Measurements from ENCODE around the gene GALNTL6.
"Not testable (repeated sequence)": the region's sequence is repeated elsewhere in the genome, so short reads cannot be mapped to it uniquely, and the experiment has no call there.

The GALNTL6 gene

DNA sequence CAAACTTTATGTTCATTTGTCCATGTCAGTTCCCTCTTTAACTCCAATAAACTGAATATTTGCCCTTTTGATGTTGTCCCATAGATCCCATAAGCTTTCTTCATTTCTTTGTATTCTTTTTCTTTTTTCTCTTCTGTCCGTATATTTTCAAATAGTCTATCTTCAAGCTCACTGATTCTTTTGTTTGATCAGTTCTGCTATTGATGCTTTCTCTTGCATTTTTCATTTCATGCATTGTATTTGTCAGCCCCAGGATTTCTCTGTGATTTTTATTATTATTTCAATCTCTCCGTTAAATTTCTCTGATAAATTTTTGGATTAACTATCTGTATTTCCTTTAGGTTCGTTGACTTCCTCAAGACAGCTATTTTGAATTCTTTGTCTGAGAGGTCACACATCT, 1082.5 kb downstream of the GALNTL6 start:
- DNase-seq: no peak

GRCh38 chr4:172897046-172897445, 1083.8 kb downstream of the GALNTL6 start:
- no peak for DNase-seq

DNA sequence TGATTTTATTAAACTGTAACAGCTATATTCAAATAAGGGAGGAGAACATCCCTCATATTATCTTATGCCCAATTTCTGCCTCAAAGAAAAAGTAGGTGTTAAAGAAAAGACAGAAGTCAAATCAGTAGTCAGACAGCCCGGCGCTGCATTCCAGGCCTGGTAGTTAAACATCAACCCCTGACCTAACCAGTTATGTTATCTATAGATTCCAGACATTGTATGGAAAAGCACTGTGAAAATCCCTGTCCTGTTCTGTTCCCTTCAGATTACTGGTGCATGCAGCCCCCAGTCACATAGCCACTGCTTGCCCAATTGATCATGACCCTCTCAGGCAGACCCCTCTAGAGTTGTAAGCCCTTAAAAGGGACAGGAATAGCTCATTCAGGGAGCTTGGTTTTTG, 1085.5 kb downstream of the GALNTL6 start:
- no peak for DNase-seq

DNA sequence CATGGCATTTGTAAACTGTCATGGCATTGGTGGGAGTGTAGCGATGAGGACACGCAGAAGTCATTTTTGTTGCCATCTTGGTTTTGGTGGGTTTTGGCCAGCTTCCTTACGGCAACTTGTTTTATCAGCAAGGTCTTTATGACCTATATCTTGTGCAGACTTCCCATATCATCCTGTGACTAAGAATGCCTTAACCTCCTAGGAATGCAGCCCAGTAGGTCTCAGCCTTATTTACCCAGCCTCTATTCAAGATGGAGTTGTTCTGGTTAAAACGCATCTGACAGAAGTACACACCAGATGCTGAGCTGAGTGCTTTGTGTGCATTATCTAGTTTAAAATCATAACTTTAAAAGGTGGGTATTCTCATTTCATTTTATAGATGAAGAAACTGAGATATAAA, 1086.7 kb downstream of the GALNTL6 start:
- DNase-seq: no peak

DNA sequence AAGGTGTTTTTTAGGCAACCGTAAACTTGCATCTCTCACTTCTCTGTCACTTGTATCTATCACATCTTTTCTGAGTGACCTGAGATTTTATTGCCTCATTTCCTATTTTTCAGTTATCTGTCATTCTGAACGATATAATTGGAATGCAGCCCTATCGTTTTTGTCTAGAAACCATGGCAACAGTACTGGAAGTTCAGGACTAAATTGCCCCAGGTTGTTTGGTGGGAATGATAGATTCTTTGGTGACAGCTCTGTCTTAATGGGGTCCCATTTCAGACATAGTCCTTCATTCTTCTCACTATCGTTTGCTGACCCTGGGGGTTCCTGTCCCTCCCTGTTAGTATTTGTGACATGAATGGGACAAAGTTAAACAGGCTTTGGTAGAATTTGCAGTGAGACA, 1087.7 kb downstream of the GALNTL6 start:
- DNase-seq: no peak

- not testable (repeated sequence) for DNase-seq
Observed at GRCh38 chr4:172912468-172912867, 1099.3 kb downstream of the GALNTL6 start.

DNA sequence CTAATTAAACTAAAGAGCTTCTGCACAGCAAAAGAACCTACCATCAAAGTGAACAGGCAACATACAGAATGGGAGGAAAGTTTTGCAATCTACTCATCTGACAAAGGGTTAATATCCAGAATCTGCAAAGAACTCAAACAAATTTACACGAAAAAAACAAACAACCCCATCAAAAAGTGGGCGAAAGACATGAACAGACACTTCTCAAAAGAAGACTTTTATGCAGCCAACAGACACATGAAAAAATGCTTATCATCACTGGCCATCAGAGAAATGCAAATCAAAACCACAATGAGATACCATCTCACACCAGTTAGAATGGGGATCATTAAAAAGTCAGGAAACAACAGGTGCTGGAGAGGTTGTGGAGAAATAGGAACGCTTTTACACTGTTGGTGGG, 1104.2 kb downstream of the GALNTL6 start:
- not testable (repeated sequence) for DNase-seq

GRCh38 chr4:172919269-172919668, 1106.1 kb downstream of the GALNTL6 start:
- DNase-seq: no peak

DNA sequence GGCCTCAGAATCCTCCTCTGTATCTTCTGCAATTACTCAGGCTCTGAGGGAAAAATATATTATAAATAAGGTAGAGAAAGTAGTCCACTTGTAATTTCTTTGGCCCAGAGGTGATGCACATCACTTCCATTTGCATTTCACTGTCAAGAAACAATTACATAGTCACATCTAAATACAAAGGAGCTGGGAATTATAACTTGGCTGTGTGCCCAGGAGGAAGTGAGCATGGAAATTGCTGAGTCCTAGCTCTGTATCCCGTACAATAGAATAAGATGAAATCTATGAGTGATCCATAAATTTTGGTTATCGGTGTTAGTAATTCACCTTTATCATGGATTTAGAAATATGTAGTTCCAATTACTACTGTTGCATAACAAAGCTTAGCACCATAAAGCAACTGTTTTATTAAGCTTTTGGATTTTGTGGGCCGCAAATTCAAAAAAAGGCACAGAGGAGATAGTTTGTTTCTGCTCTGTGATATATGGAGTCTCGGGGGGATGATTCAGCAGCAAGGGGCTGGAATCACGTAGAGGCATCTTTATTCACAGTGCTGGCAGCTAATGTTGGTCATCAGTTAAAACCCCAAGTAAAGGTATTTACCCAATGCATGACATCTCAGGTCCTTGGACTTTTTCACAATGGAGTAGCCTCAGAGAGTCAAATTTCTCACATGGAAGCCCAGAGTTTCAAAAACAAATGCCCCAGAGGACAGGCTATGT, 1114.1 kb downstream of the GALNTL6 start:
- DNase-seq: no peak

- no peak for DNase-seq
Observed at GRCh38 chr4:172928347-172928746, 1115.1 kb downstream of the GALNTL6 start.

DNA sequence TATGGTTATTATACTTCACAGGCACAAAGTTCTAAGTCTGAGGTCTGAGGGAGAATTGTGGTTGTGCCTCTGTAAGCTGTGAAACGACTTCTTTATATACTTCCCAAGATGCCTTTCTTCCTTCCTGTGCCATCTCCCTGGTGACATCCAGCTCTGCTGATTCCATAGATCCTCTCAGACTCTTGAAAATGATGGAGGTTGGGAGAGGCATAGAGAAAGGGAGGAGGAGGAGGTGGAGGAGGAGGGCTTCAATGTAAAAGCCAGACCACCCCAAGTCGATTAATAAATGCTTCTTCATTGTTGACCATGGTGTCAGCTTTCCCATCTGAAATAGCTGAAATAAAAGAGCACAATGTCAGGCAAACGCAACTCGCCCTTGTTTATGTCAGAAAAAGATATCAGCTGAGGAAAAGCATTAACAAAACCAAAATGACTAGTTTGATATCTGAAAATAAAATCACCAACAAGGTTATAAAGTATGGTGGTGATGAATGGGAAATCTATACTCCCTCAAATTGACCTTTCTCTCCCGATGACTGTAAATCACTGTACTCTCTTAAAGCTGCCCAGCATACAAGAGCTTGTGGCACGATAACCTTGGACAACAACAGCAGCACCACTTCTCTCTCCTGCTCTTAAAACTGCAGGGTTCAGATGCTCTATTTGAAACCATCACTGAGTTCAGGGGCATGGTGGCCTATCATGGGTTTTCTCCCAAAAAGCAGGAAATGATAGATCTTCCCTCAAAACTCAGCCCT, 1125.0 kb downstream of the GALNTL6 start:
- DNase-seq: no peak

GRCh38 chr4:172938870-172939269, 1125.7 kb downstream of the GALNTL6 start:
- DNase-seq: no peak

- DNase-seq: no peak
Observed at GRCh38 chr4:172942840-172943239, 1129.6 kb downstream of the GALNTL6 start.

GRCh38 chr4:172945611-172946010, 1132.4 kb downstream of the GALNTL6 start:
- no peak for DNase-seq

- DNase-seq: no peak
Observed at GRCh38 chr4:172946503-172946902, 1133.3 kb downstream of the GALNTL6 start.

GRCh38 chr4:172947594-172947993, 1134.4 kb downstream of the GALNTL6 start:
- DNase-seq: no peak

DNA sequence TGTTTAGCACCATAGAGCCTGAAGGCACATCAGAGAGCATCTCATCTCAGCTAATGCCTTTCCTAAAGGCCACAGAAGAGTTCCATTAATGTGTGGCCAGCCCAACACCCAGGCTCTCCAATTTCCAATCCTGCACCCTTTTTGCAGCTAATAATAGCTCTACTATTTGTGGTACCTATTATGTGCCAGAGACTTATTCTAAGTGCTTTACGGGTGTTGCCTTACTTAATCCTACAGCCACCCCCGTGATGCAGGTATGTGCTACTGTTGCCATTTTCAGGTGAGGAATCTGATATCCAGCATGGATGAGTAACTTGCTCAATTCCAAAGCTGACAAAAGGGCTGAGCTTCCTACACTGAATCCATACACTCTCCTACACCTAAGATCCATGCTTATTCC, 1137.8 kb downstream of the GALNTL6 start:
- DNase-seq: no peak

DNA sequence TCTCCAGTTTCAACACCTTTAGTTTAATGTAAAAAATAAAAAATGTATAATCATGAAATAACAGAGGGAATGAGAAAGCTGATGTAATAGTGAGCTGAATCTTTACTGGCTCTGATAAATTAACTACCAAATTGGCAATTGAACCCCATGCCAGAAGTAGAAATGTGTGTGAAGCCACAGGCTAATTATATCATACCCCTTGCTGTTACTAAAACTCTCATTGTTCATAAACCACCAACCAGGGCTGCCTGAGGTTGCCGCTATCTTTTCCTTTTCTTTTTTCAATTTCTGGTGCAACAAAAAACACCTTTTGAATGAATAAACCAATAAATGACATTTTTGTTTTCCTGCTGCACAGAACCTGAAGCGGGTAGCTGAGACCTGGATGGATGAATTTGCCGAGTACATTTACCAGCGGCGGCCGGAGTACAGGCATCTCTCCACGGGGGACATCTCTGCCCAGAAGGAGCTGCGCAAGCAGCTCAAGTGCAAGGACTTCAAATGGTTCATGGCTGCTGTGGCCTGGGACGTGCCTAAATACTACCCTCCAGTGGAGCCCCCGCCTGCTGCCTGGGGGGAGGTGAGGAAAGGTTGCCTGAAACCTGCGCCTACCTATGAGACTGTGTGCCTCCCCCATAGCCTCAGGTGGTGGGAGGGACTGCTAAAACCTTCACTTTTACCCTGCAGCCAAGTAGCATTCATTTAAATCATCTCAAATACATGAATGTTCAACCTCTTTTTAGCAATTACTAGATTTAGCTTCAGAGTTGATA, 1138.7 kb downstream of the GALNTL6 start:
- no peak for DNase-seq

GRCh38 chr4:172953896-172954568, 1140.8 kb downstream of the GALNTL6 start:
- no peak for DNase-seq

DNA sequence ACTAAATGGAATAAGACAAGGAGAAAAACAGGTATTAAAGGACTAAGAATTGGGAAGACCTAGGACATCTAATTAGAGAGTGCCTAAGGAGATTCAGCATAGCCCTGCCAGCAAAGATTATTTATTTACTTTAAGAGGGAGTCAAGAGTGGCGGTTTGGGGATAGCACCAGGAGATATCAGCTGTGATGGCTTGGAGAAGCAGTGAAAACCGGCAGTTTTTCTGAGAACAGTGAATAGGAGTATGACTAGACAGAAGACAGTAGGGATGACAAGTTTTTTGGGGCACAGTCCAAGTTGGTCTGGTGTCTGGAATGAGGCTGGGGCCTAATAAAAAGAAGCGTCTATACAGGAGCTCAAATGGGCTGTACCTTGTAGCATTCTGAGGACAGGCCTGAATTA, 1143.1 kb downstream of the GALNTL6 start:
- not testable (repeated sequence) for DNase-seq

GRCh38 chr4:172957216-172957615, 1144.0 kb downstream of the GALNTL6 start:
- DNase-seq: no peak

- peak; percentile 73 for DNase-seq
Observed at GRCh38 chr4:172962564-172963353, 1149.6 kb downstream of the GALNTL6 start.
